Uterus (tissue), 4 donors: ENCODE measurements around the gene CELF4. TPM values are rescaled to one million over a fixed set of nuclear protein-coding genes. Genes with fewer than 3 reads are reported as not detected.

Source experiments
- DNase-seq, 2 donors: peaks; one replicate each; pipeline ENCODE4 v3.0.0-alpha.2; 2019 to 2020
- H3K27ac ChIP-seq, 2 donors: fragments of 200-600 bp; sonication (generic); 1 replicate in 1 of 2; 2 replicates in 1 of 2; pipeline ENCODE4 v1.5.1; 2016 to 2018
- H3K27me3 ChIP-seq, 2 donors: fragments of 200-600 bp; sonication (generic); one replicate each; pipeline ENCODE4 v1.5.1; 2018 to 2019; ENCODE audit warnings: control low read depth in 1 of 2
- H3K36me3 ChIP-seq, 2 donors: fragments of 200-600 bp; sonication (generic); one replicate each; pipeline ENCODE4 v1.5.1; 2019; ENCODE audit warnings: control low read depth in 1 of 2
- H3K4me1 ChIP-seq, 2 donors: fragments of 200-600 bp; sonication (generic); one replicate each; pipeline ENCODE4 v1.5.1; 2018 to 2019; ENCODE audit warnings: control low read depth in 1 of 2
- H3K4me3 ChIP-seq, 2 donors: fragments of 200-600 bp; sonication (generic); 1 replicate in 1 of 2; 2 replicates in 1 of 2; pipeline ENCODE4 v1.5.1; 2018 to 2019; ENCODE audit warnings: mild to moderate bottlenecking in 1 of 2
- H3K9me3 ChIP-seq, 2 donors: fragments of 200-600 bp; sonication (generic); one replicate each; pipeline ENCODE4 v1.5.1; 2019; ENCODE audit warnings: control low read depth in 1 of 2
- CTCF ChIP-seq, 4 experiments: fragments of 200-600 bp in 2 of 4; fragments of 450-650 bp in 2 of 4; sonication (generic) in 2 of 4; IDR thresholded peaks; one replicate each; pipeline ENCODE4 v1.5.1; 2016 to 2019; ENCODE audit warnings: antibody characterized with exemption in 4 of 4, mild to moderate bottlenecking in 2 of 4, moderate library complexity in 1 of 4
- POLR2A ChIP-seq, 2 donors: fragments of 450-650 bp; IDR thresholded peaks; one replicate each; pipeline ENCODE4 v1.6.1; 2016; ENCODE audit warnings: antibody characterized with exemption in 2 of 2, mild to moderate bottlenecking in 1 of 2, moderate library complexity in 1 of 2
- intact Hi-C: fragments of 100-400 bp; cut with DNase I; formaldehyde crosslinking; loops from one replicate; pipeline ENCODE4 v1.15.1; 2023; ENCODE audit warnings: low total_unique reads
- total RNA-seq, 4 donors: library from RNA; depleted of rRNA in 3 of 4; stranded (reverse); fragments of >200 nt in 3 of 4; gene quantifications; one replicate each; pipeline versions ENCODE4 v1.1.0 to v1.2.4, GENCODE V29; 2014 to 2023
- donor health status: DM: yes; HTN: yes; CAD: no.

The CELF4 gene
- total RNA-seq, 4 donors from 2014 or later, result 0.18 to 1.7 TPM; not detected in 2

- Histone ChIP-seq H3K9me3 (no peaks in the 10 kb centered on the region), H3K27ac (no peak overlapping the region), H3K4me3 (no peak overlapping the region), H3K27me3 (peaks cover 0 to 14% of the 10 kb centered on the region in 2 donors), H3K36me3 (no peaks in the 10 kb centered on the region), H3K4me1 (peaks cover 0 to 11% of the 10 kb centered on the region in 2 donors)
- TF ChIP-seq CTCF (IDR thresholded peaks at IDR 0.05) (no peak), POLR2A (IDR thresholded peaks at IDR 0.05) (no peak)
- intact Hi-C loops, result no loop called here
- no peak for DNase-seq
Measured at GRCh38 chr18:37254973-37255372, 310.6 kb downstream of the CELF4 start.

GRCh38 chr18:37254236-37254754 lies 311.3 kb downstream of the CELF4 start:
- intact Hi-C loops, result no loop called here
- Histone ChIP-seq H3K36me3 (no peaks in the 10 kb centered on the region), H3K4me1 (peaks cover 0 to 11% of the 10 kb centered on the region in 2 donors), H3K9me3 (no peaks in the 10 kb centered on the region), H3K4me3 (peak overlapping the region in 1 of 2 donors; percentile 28), H3K27ac (no peak overlapping the region), H3K27me3 (peaks cover 0 to 14% of the 10 kb centered on the region in 2 donors)
- TF ChIP-seq POLR2A (IDR thresholded peaks at IDR 0.05), result no peak
- TF ChIP-seq CTCF (IDR thresholded peaks at IDR 0.05), result no peak
- no peak for DNase-seq

GRCh38 chr18:37253394-37254235 lies 312.0 kb downstream of the CELF4 start:
- Histone ChIP-seq H3K4me3 (peak overlapping the region in 1 of 2 donors; percentile 28), H3K27me3 (peaks cover 0 to 14% of the 10 kb centered on the region in 2 donors), H3K4me1 (peaks cover 0 to 11% of the 10 kb centered on the region in 2 donors), H3K9me3 (no peaks in the 10 kb centered on the region), H3K36me3 (no peaks in the 10 kb centered on the region), H3K27ac (no peak overlapping the region)
- intact Hi-C loops, result no loop called here
- TF ChIP-seq POLR2A (IDR thresholded peaks at IDR 0.05), result no peak
- no peak for TF ChIP-seq CTCF (IDR thresholded peaks at IDR 0.05)
- DNase-seq, result no peak

GRCh38 chr18:37252854-37253393 lies 312.7 kb downstream of the CELF4 start:
- Histone ChIP-seq H3K36me3 (no peaks in the 10 kb centered on the region), H3K27ac (no peak overlapping the region), H3K27me3 (peaks cover 0 to 14% of the 10 kb centered on the region in 2 donors), H3K9me3 (no peaks in the 10 kb centered on the region), H3K4me3 (no peak overlapping the region), H3K4me1 (peaks cover 0 to 11% of the 10 kb centered on the region in 2 donors)
- intact Hi-C loops, result no loop called here
- no peak for TF ChIP-seq POLR2A (IDR thresholded peaks at IDR 0.05)
- TF ChIP-seq CTCF (IDR thresholded peaks at IDR 0.05), result no peak
- DNase-seq, result no peak

- peaks cover 0 to 11% of the 10 kb centered on the region in 2 donors for H3K4me1 ChIP-seq
- no peaks in the 10 kb centered on the region for H3K36me3 ChIP-seq
- peaks cover 0 to 14% of the 10 kb centered on the region in 2 donors for H3K27me3 ChIP-seq
- no peak overlapping the region for H3K4me3 ChIP-seq
- no peak for DNase-seq
- TF ChIP-seq POLR2A (IDR thresholded peaks at IDR 0.05) (no peak), CTCF (IDR thresholded peaks at IDR 0.05) (no peak)
- no peak overlapping the region for H3K27ac ChIP-seq
- intact Hi-C loops, result no loop called here
- H3K9me3 ChIP-seq, result no peaks in the 10 kb centered on the region
Measured at GRCh38 chr18:37252342-37252741, 313.3 kb downstream of the CELF4 start.
